ENCODE data around the gene SUSD4.

DNA sequence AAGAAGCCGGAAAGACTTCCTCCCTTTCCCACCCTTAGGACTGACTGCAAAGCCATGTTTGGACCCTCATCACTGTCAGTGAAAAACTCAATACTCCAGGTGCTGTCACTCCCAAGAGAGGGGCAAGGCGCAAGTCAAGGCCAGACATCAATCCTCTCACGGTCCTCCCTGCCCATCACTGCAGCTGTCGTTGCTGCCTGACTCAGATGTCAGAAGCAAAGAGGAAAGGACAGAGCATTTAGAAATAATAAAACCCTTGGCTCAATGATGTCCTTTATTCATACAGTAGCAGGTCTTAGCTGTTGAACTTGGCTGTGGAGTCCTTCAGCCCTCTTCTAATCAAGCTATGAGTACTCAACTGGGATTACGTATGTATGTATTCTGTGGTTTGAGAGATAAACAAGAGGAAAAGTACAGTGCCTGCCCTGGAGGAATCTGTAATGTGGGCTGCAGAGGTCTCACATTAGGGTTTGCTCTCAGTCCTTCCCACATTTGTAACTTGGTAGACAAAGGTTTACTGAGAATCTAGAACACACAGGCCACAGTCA, 13.5 kb downstream of the SUSD4 start:
- no peak for TF ChIP-seq POLR2AphosphoS5 (IDR thresholded peaks at IDR 0.05)
- TF ChIP-seq, protein P1, sequence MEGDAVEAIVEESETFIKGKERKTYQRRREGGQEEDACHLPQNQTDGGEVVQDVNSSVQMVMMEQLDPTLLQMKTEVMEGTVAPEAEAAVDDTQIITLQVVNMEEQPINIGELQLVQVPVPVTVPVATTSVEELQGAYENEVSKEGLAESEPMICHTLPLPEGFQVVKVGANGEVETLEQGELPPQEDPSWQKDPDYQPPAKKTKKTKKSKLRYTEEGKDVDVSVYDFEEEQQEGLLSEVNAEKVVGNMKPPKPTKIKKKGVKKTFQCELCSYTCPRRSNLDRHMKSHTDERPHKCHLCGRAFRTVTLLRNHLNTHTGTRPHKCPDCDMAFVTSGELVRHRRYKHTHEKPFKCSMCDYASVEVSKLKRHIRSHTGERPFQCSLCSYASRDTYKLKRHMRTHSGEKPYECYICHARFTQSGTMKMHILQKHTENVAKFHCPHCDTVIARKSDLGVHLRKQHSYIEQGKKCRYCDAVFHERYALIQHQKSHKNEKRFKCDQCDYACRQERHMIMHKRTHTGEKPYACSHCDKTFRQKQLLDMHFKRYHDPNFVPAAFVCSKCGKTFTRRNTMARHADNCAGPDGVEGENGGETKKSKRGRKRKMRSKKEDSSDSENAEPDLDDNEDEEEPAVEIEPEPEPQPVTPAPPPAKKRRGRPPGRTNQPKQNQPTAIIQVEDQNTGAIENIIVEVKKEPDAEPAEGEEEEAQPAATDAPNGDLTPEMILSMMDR (IDR thresholded peaks at IDR 0.05): no peak
- no peak for TF ChIP-seq POLR2A (IDR thresholded peaks at IDR 0.05)

Measured in prostate gland (tissue), 2 donors.